T-helper 17 cell (primary cell): ENCODE measurements around the gene IPPK. TPM values are rescaled to one million over a fixed set of nuclear protein-coding genes. Genes with fewer than 3 reads are reported as not detected.
"Not testable (repeated sequence)": the region's sequence is repeated elsewhere in the genome, so short reads cannot be mapped to it uniquely, and the experiment has no call there.

Source experiments
- ATAC-seq: fragments of 150-1000 bp; cut with Tn5 transposase; 2 replicates; pipeline ENCODE4 v1.10.0; 2021; ENCODE audit warnings: mild to moderate bottlenecking, moderate library complexity
- DNase-seq, 3 donors: peaks; one replicate each; pipeline versions ENCODE4 v3.0.0 to v3.0.0-alpha.2; 2020 to 2021
- H3K9me3 ChIP-seq: one replicate; pipeline ENCODE4 v1.7.0; 2013; ENCODE audit warnings: low read length, mild to moderate bottlenecking; ENCODE audit not compliant: control insufficient read depth, poor library complexity, severe bottlenecking
- H3K27ac Mint-ChIP-seq: one replicate; pipeline ENCODE4 v1.8.0; 2022; ENCODE audit warnings: mild to moderate bottlenecking, moderate library complexity, mixed read lengths
- H3K27me3 Mint-ChIP-seq: one replicate; pipeline ENCODE4 v1.8.0; 2022; ENCODE audit warnings: mixed read lengths
- H3K36me3 Mint-ChIP-seq: one replicate; pipeline ENCODE4 v1.8.0; 2022; ENCODE audit warnings: low read depth, mixed read lengths
- H3K4me1 Mint-ChIP-seq: one replicate; pipeline ENCODE4 v1.8.0; 2022; ENCODE audit warnings: mild to moderate bottlenecking, mixed read lengths
- H3K4me3 Mint-ChIP-seq: one replicate; pipeline ENCODE4 v1.8.0; 2022; ENCODE audit warnings: mild to moderate bottlenecking, moderate library complexity, mixed read lengths
- total RNA-seq, 4 donors: library from RNA in 2 of 4; stranded (reverse) in 2 of 4; gene quantifications; one replicate each; pipeline ENCODE4 v1.2.3 and lab custom pipeline; 2022 to 2026

IPPK gene
- total RNA-seq, 2 donors from 2014 or later, result 6.3 to 7.1 TPM

DNA sequence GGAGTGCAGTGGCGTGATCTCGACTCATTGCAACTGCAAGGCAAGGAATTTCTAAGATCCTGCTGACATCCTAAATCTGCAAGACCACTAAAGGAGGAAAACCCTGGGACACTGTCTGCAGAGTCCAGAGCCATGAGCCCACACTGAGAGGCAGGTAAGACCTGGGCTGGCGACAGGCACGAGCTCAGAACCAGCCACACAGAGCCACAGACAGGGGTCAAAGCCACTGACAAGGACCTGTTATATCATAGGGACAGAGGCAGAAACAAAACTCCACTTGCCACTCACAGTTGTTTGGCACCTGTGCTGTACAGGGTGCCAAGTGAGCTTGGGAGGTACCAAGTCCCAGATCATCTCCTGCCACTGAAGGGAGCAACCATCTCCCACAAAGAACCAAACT is 34.2 kb downstream of the IPPK start:
- no peaks in the 10 kb centered on the region for H3K9me3 ChIP-seq
- Mint-ChIP-seq H3K4me1 (no peaks in the 10 kb centered on the region), H3K27ac (no peak overlapping the region), H3K36me3 (peaks cover 2% of the 10 kb centered on the region), H3K27me3 (no peaks in the 10 kb centered on the region), H3K4me3 (no peak overlapping the region)
- ATAC-seq, result no peak
- DNase-seq, result no peak

DNA sequence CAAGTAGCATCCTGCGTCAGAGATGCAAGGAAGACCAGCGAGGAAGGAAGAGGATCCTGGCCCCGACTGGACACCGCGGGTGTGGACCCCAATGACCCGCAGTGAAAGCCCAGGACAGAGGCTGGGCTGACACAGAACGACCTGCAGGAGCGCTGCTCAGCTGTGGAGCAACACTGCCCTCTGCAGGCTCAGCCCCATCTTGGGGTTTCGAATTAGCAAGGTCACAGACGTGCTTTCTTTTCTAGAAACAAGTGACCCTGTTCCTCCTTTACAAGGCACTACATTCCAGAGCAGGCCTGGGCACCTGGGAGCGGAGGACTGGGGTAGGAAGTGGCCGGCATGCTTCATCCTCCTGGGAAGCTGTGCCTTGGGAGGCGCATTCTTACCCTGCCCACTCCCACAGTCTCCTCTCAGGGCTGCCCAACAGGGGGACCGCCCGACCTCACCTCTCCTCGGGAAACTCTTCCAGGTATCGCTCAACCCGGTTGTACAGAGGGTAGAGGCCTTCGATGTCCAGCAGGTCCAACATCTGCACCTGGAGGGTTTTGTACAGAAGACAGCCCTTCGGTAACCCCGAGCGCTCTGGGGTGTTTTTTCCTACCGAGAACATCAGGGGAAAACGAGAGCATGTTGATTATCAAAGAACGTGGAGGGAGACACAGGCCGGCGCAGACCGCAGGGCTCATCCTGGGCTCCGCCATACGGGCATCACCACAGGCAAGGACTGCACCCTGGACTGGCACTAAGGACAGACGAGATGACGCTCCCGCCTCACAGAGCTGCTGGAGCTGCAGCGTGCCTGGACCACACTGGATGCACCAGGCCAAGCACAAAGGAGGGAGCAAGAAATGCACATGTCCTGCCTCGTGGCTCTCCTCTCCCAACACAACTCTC is 35.0 kb downstream of the IPPK start:
- no peak overlapping the region for H3K27ac Mint-ChIP-seq
- DNase-seq (peak; percentile 34 to 54 (median 40)), ATAC-seq (peak; percentile 84)
- H3K36me3 Mint-ChIP-seq, result peaks cover 6% of the 10 kb centered on the region
- no peak overlapping the region for H3K4me3 Mint-ChIP-seq
- H3K27me3 Mint-ChIP-seq, result no peaks in the 10 kb centered on the region
- no peaks in the 10 kb centered on the region for H3K9me3 ChIP-seq
- no peaks in the 10 kb centered on the region for H3K4me1 Mint-ChIP-seq

DNA sequence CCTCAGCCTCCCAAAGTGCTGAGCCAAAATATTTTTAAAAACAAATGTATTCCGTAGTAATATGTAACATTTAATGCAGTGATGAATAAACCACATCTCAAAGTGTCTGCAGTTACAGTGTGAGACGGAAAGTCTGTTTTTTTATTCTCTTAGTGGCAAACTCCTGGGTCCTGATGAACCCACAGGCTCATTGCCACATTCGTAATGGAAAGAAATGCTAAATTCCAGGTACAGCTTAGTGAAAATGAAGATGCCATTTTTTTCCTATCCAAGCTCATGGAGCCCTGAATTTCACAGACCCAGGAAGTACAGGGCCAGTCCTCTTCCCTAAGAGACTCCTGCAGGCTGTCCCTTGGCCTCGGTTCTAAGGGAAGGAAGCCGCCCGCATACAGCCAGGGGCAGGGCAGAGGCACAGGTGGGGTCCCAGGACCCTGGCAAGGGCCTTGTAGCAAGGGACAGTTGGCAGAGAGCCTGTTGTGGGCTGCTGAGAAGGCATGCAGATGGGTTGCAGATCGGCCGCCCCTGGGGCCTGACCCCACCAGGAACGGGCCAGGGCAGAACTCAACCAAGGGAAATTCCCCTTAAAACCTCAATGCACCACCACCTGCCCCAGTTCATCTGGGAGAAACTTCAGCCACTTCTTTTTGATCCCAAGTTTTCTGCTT is 36.2 kb downstream of the IPPK start:
- H3K9me3 ChIP-seq, result no peaks in the 10 kb centered on the region
- no peak for ATAC-seq
- H3K27me3 Mint-ChIP-seq, result no peaks in the 10 kb centered on the region

DNA sequence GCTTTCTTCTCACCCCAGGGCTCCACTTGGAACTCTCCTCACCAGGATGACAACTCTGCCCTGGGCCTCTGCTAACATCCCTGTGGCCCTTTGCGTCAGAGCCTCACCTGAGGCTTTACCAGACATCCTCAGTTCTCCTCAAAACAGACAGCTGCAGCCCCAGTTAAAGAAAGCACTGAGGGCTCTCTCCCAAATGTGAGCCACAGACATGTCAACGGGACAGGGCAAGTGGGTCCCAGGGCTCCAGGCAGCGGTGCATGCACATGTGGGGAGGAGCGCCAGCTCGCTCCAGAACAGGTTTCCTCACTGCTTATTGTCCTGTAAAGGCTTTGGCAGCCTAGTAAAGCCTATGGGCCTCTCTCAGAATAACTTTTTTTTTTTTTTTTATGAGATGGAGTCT is 37.3 kb downstream of the IPPK start:
- no peak overlapping the region for H3K27ac Mint-ChIP-seq
- peaks cover 8% of the 10 kb centered on the region for H3K36me3 Mint-ChIP-seq
- no peak for DNase-seq
- no peaks in the 10 kb centered on the region for H3K4me1 Mint-ChIP-seq
- ATAC-seq, result no peak
- no peaks in the 10 kb centered on the region for H3K9me3 ChIP-seq
- no peaks in the 10 kb centered on the region for H3K27me3 Mint-ChIP-seq
- H3K4me3 Mint-ChIP-seq, result no peak overlapping the region

More for the DNA sequence above, 36.2 kb downstream of the IPPK start:
- no peak for DNase-seq
- H3K27ac Mint-ChIP-seq, result no peak overlapping the region
- no peaks in the 10 kb centered on the region for H3K4me1 Mint-ChIP-seq
- no peak overlapping the region for H3K4me3 Mint-ChIP-seq
- H3K36me3 Mint-ChIP-seq, result peaks cover 9% of the 10 kb centered on the region

- H3K9me3 ChIP-seq, result no peaks in the 10 kb centered on the region
- no peak overlapping the region for H3K4me3 Mint-ChIP-seq
- no peaks in the 10 kb centered on the region for H3K27me3 Mint-ChIP-seq
- peaks cover 14% of the 10 kb centered on the region for H3K36me3 Mint-ChIP-seq
- H3K27ac Mint-ChIP-seq, result peak overlapping the region; percentile 21
- no peak for ATAC-seq
- no peak for DNase-seq
- H3K4me1 Mint-ChIP-seq, result peaks cover 5% of the 10 kb centered on the region
Measured at GRCh38 chr9:92631452-92632343, 38.2 kb downstream of the IPPK start.

DNA sequence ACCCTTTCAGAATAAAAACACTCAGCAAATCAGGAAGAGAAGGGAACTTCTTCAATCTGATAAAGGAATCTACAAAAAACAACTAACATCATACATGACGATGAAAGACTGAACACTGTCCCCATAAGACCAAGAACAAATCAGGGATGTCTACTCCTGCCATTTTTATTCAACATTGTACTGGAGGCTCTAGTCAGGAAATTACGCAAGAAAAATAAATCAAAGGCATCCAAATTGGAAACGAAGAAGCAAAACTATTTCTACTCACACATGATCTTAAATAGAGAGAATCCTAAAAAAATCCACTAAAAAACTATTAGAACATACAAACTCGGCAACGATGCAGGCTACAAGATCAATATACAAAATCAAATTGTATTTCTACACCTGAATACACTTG is 42.3 kb downstream of the IPPK start:
- peak overlapping the region; percentile 27 for H3K27ac Mint-ChIP-seq
- no peak overlapping the region for H3K4me3 Mint-ChIP-seq
- DNase-seq (no peak), ATAC-seq (no peak)
- H3K36me3 Mint-ChIP-seq, result peaks cover 19% of the 10 kb centered on the region
- H3K4me1 Mint-ChIP-seq, result peaks cover 12% of the 10 kb centered on the region
- H3K27me3 Mint-ChIP-seq, result no peaks in the 10 kb centered on the region
- H3K9me3 ChIP-seq, result no peaks in the 10 kb centered on the region

DNA sequence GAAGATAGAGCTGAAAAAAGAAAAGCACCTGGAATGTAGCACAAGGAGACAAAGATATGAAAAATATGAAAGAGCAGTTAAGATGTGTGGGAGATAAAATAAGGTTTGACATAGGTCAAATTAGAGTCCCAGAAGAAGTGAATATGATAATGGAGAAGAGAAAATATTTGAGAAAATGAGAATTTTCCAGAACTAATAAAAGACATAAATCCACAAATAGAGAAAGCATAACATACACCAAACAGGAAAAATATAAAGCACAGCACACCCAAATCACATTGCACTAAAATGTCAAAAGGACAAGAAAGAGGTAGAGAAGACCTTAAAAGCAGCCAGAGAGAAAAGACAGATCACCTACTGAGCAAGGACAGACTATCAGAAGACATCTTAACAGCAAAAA is 43.4 kb downstream of the IPPK start:
- DNase-seq (no peak), ATAC-seq (no peak)
- Mint-ChIP-seq H3K4me3 (no peak overlapping the region), H3K36me3 (peaks cover 22% of the 10 kb centered on the region), H3K27ac (no peak overlapping the region), H3K27me3 (no peaks in the 10 kb centered on the region), H3K4me1 (peaks cover 12% of the 10 kb centered on the region)
- H3K9me3 ChIP-seq, result no peaks in the 10 kb centered on the region

- not testable (repeated sequence) for H3K27ac Mint-ChIP-seq, DNase-seq, ATAC-seq, H3K27me3 Mint-ChIP-seq, H3K4me3 Mint-ChIP-seq, H3K9me3 ChIP-seq
- Mint-ChIP-seq H3K4me1 (peaks cover 12% of the 10 kb centered on the region), H3K36me3 (peaks cover 14% of the 10 kb centered on the region)
Measured at GRCh38 chr9:92623936-92624335, 46.0 kb downstream of the IPPK start.

DNA sequence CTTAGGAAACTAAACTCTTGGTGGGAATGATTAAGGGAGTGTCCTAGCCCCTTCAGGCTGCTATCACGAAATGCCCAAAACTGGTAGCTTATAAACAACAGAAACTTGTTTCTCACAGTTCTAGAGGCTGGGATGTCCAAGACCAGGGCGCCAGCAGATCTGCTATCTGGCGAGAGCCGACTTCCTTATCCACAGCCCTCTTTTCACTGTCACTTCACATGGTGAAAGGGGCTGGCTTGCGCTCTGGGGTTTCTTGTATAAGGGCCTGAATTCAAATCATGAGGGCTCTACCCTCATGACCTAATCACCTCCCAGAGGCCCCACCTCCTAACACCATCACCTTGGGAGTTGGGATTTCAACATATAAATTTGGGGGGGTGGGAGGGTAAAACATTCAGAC is 49.1 kb downstream of the IPPK start:
- H3K9me3 ChIP-seq, result no peaks in the 10 kb centered on the region
- DNase-seq, result no peak
- Mint-ChIP-seq H3K4me3 (no peak overlapping the region), H3K27ac (no peak overlapping the region), H3K36me3 (peaks cover 5% of the 10 kb centered on the region), H3K4me1 (peaks cover 2% of the 10 kb centered on the region), H3K27me3 (no peaks in the 10 kb centered on the region)
- ATAC-seq, result no peak

GRCh38 chr9:92619601-92620300 is 50.2 kb downstream of the IPPK start:
- DNase-seq (no peak), ATAC-seq (no peak)
- H3K27me3 Mint-ChIP-seq, result no peaks in the 10 kb centered on the region
- H3K4me3 Mint-ChIP-seq, result no peak overlapping the region
- H3K9me3 ChIP-seq, result no peaks in the 10 kb centered on the region
- H3K4me1 Mint-ChIP-seq, result peaks cover under 1% of the 10 kb centered on the region
- peaks cover 5% of the 10 kb centered on the region for H3K36me3 Mint-ChIP-seq
- H3K27ac Mint-ChIP-seq, result no peak overlapping the region

- Mint-ChIP-seq H3K4me1 (no peaks in the 10 kb centered on the region), H3K27ac (no peak overlapping the region), H3K27me3 (no peaks in the 10 kb centered on the region), H3K4me3 (no peak overlapping the region), H3K36me3 (peaks cover 5% of the 10 kb centered on the region)
- ATAC-seq (no peak), DNase-seq (no peak)
- no peaks in the 10 kb centered on the region for H3K9me3 ChIP-seq
Measured at GRCh38 chr9:92618633-92619225, 51.2 kb downstream of the IPPK start.

GRCh38 chr9:92617951-92618510 is 51.9 kb downstream of the IPPK start:
- no peak for ATAC-seq
- H3K4me1 Mint-ChIP-seq, result no peaks in the 10 kb centered on the region
- no peak overlapping the region for H3K27ac Mint-ChIP-seq
- no peak for DNase-seq
- H3K4me3 Mint-ChIP-seq, result no peak overlapping the region
- H3K9me3 ChIP-seq, result no peaks in the 10 kb centered on the region
- H3K27me3 Mint-ChIP-seq, result no peaks in the 10 kb centered on the region
- H3K36me3 Mint-ChIP-seq, result peaks cover 5% of the 10 kb centered on the region
